Effector memory CD4-positive, alpha-beta T cell (primary cell): ENCODE results near the gene RNASE7.
"Not testable (repeated sequence)": the region's sequence is repeated elsewhere in the genome, so short reads cannot be mapped to it uniquely, and the experiment has no call there.

ENCODE experiments used
- DNase-seq, 3 donors: peaks; one replicate each; pipeline ENCODE4 v3.0.0-alpha.2; 2020
- H3K27ac ChIP-seq: 2 replicates; pipeline ENCODE4 v1.7.0; 2013; ENCODE audit warnings: mild to moderate bottlenecking, low read length, moderate library complexity; ENCODE audit not compliant: insufficient read depth, poor library complexity, severe bottlenecking
- H3K27me3 ChIP-seq: replicated peaks from 2 replicates; pipeline ENCODE4 v1.7.0; 2013; ENCODE audit warnings: mild to moderate bottlenecking, low read length; ENCODE audit not compliant: insufficient read depth, control insufficient read depth, poor library complexity, severe bottlenecking
- H3K36me3 ChIP-seq: 2 replicates; pipeline ENCODE4 v1.7.0; 2013; ENCODE audit warnings: mild to moderate bottlenecking, low read length, moderate library complexity; ENCODE audit not compliant: control insufficient read depth, insufficient read depth
- H3K4me1 ChIP-seq: 2 replicates; pipeline ENCODE4 v1.7.0; 2013; ENCODE audit warnings: low read length, mild to moderate bottlenecking; ENCODE audit not compliant: control insufficient read depth, insufficient read depth, poor library complexity, severe bottlenecking
- H3K4me3 ChIP-seq: 2 replicates; pipeline ENCODE4 v1.7.0; 2013; ENCODE audit warnings: low read length, low read depth, mild to moderate bottlenecking; ENCODE audit not compliant: insufficient read depth, poor library complexity, severe bottlenecking
- H3K9me3 ChIP-seq: 2 replicates; pipeline ENCODE4 v1.7.0; 2013; ENCODE audit warnings: mild to moderate bottlenecking, low read length, moderate library complexity; ENCODE audit not compliant: control insufficient read depth

Gene RNASE7

GRCh38 chr14:21032326-21033132 lies 9.6 kb upstream of the RNASE7 start:
- DNase-seq = no peak
- no peaks in the 10 kb centered on the region for H3K27me3 ChIP-seq
- no peak overlapping the region for H3K4me3 ChIP-seq
- no peak overlapping the region for H3K27ac ChIP-seq
- H3K4me1 ChIP-seq = no peaks in the 10 kb centered on the region
- no peaks in the 10 kb centered on the region for H3K9me3 ChIP-seq
- no peaks in the 10 kb centered on the region for H3K36me3 ChIP-seq

- H3K4me1 ChIP-seq = no peaks in the 10 kb centered on the region
- no peaks in the 10 kb centered on the region for H3K36me3 ChIP-seq
- no peaks in the 10 kb centered on the region for H3K9me3 ChIP-seq
- H3K27ac ChIP-seq = no peak overlapping the region
- no peak overlapping the region for H3K4me3 ChIP-seq
- H3K27me3 ChIP-seq = no peaks in the 10 kb centered on the region
- no peak for DNase-seq
Measured at GRCh38 chr14:21033133-21033698, 8.9 kb upstream of the RNASE7 start.

GRCh38 chr14:21034707-21035106 lies 7.5 kb upstream of the RNASE7 start, which contains the start of gene RNASE13:
TSS of gene RNASE13 (minus strand) at chr14:21034807. CDS start at chr14:21034288, 519 bp downstream.
- Histone ChIP-seq H3K9me3 (no peaks in the 10 kb centered on the region), H3K4me1 (no peaks in the 10 kb centered on the region), H3K27me3 (no peaks in the 10 kb centered on the region), H3K4me3 (no peak within 1 kb of the TSS), H3K27ac (no peak within 1 kb of the TSS), H3K36me3 (no peaks in the 10 kb centered on the region)
- no peak for DNase-seq

GRCh38 chr14:21036751-21037150 lies 5.4 kb upstream of the RNASE7 start:
- no peak overlapping the region for H3K27ac ChIP-seq
- DNase-seq = no peak

GRCh38 chr14:21037156-21037555 lies 5.0 kb upstream of the RNASE7 start:
- no peak for DNase-seq
- Histone ChIP-seq H3K4me3 (no peak overlapping the region), H3K36me3 (no peaks in the 10 kb centered on the region), H3K9me3 (no peaks in the 10 kb centered on the region), H3K4me1 (no peaks in the 10 kb centered on the region), H3K27ac (no peak overlapping the region), H3K27me3 (no peaks in the 10 kb centered on the region)

More at GRCh38 chr14:21036751-21037150, 5.4 kb upstream of the RNASE7 start:
- no peak overlapping the region for H3K4me3 ChIP-seq
- no peaks in the 10 kb centered on the region for H3K4me1 ChIP-seq
- H3K27me3 ChIP-seq = no peaks in the 10 kb centered on the region
- no peaks in the 10 kb centered on the region for H3K9me3 ChIP-seq
- no peaks in the 10 kb centered on the region for H3K36me3 ChIP-seq

- H3K4me3 ChIP-seq = no peak overlapping the region
- no peaks in the 10 kb centered on the region for H3K27me3 ChIP-seq
- H3K36me3 ChIP-seq = no peaks in the 10 kb centered on the region
- no peak for DNase-seq
- no peaks in the 10 kb centered on the region for H3K9me3 ChIP-seq
- no peak overlapping the region for H3K27ac ChIP-seq
- no peaks in the 10 kb centered on the region for H3K4me1 ChIP-seq
Measured at GRCh38 chr14:21038441-21039422, 3.4 kb upstream of the RNASE7 start.

GRCh38 chr14:21039585-21040369 lies 2.4 kb upstream of the RNASE7 start:
- no peak overlapping the region for H3K27ac ChIP-seq
- peaks cover 7% of the 10 kb centered on the region for H3K4me1 ChIP-seq
- H3K36me3 ChIP-seq = no peaks in the 10 kb centered on the region
- DNase-seq = no peak
- H3K9me3 ChIP-seq = no peaks in the 10 kb centered on the region
- no peaks in the 10 kb centered on the region for H3K27me3 ChIP-seq
- H3K4me3 ChIP-seq = no peak overlapping the region

- Histone ChIP-seq H3K4me3 (no peak overlapping the region), H3K27me3 (no peaks in the 10 kb centered on the region), H3K27ac (no peak overlapping the region), H3K4me1 (peaks cover 10% of the 10 kb centered on the region), H3K36me3 (no peaks in the 10 kb centered on the region), H3K9me3 (no peaks in the 10 kb centered on the region)
- no peak for DNase-seq
Measured at GRCh38 chr14:21040370-21040925, 1.7 kb upstream of the RNASE7 start.

- H3K4me3 ChIP-seq, H3K36me3 ChIP-seq, H3K9me3 ChIP-seq, H3K27me3 ChIP-seq, H3K4me1 ChIP-seq, DNase-seq, H3K27ac ChIP-seq: not testable (repeated sequence)
Measured at GRCh38 chr14:21040941-21041340, 1.2 kb upstream of the RNASE7 start.
